ENCODE results near the gene GRID2.

Gene GRID2

DNA sequence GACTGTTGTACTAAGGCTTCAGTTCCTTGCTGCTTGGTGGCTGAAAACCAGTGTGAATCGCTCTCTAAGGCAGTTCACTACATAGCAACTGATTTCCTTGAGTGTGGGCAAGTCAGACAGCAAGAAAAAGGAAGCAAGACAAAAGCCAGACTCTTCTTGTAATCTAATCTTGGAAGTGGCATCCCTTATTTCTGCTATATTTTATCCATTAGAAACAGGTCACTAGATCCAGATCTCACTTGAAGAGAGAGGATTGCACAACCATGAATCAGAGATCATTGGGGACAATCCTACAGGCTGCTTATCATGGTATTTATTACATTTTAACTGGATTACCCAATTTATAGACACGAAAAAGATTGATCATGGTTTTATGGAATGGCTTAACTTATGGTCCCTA is 684.5 kb downstream of the GRID2 start:
- no peak for DNase-seq

DNA sequence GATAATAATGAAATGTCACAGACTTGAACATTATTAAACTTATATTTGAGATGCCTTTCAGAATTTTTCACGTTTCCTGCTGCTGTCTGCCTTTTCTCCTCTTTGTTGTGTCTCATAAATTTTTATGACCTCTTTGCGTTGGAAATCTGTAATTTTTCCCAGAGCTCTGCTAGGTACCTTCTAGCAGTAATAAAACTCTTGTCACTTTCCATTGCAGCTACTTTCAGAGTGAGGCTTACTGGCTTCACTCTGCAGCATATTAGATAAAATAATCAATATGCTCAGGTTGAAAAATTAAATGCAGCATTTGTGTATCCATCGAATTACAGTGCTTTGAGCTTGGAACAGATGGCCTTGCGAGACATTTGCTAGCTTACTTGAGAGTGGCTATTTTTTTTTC is 689.0 kb downstream of the GRID2 start:
- DNase-seq = no peak

DNA sequence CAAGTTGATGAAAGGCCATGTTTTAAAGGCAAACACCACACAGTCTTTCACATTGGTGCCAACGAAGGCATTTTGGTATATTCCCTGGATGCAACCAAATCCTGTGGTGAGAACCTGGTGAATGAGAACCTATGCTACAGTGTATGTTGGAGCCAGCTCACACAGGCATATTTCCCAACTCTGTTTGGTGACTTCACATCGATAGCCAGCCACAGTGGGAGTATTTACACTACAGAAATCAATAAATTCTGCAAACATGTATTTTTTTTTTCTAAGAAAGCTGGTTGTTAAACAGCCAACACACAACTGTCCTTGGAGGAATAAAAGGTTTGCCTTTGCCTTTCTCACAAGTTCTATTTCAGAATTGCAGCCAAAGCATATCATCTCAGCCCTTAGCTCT is 691.0 kb downstream of the GRID2 start:
- DNase-seq = no peak

DNA sequence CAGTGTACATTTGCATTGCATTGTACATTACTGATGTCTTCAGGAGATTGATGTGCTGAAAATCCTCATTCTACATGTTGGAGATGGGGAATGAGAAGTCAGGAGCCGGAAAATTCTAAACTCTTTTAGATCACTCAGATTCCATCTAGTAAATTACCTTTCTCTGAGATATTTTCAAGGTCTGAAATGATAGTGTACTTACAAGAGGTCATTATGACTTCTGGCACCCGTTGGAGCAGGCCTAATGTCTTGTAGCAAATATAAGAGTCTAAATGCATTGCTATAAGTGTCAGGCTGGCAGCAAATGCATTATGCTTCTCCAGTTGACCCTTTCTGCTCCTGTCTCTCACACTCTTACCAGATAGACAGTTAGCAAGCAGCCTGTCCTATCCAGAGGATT is 692.8 kb downstream of the GRID2 start:
- DNase-seq = no peak

DNA sequence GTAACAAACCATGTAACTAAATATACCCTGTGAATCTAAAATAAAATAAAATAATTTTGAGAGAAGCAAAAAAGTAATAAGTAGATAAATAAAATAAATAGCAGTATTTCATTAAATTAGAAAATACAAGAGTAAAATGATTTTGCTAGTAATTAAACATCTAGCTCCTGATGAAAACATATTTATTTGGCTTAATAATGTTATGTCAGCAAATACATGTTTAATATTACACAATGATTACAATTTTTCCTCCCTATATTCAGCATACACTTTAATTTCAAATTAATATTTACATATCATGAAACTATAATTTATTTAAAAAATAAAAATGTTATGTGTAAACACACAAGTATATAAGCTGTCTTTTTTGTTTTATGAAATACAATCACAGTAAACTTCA is 697.1 kb downstream of the GRID2 start:
- no peak for DNase-seq

DNA sequence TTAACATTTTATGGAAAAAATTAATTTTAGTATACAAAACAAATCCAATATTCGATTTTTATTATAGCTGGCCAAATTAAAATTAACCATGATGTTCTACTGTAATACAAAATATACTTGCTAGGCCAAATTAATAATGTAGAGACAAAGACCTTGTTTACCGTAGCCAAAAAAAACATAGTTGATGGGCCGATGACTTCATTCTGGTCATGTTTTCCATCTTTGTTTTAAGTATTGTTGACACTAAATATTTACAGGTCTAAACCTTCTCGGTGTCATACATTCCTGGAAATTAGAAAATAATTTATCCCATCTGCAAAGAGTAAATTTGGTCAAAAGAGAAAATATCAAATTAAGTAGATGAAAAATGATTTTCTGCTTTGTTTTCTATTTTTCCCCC is 698.5 kb downstream of the GRID2 start:
- no peak for DNase-seq

DNA sequence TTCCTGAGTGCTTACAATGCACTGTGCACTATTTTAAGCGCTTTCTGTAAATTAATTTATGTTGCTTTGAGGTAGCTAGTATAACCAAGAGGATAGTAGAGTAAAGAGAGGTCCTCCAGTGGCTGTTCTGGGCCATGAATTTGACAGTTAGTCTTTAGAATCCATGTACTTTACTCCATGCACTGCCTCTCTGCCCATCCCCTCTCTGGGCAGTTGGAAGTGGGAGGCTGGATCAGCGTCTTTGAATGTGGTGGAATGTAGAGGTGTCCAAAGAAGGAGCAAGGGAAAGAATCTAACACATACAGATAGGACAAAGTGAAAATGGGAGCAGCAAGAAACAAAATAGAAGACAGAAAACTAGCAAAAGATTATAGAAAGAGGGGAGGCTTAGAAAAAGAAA is 712.6 kb downstream of the GRID2 start:
- no peak for DNase-seq

DNA sequence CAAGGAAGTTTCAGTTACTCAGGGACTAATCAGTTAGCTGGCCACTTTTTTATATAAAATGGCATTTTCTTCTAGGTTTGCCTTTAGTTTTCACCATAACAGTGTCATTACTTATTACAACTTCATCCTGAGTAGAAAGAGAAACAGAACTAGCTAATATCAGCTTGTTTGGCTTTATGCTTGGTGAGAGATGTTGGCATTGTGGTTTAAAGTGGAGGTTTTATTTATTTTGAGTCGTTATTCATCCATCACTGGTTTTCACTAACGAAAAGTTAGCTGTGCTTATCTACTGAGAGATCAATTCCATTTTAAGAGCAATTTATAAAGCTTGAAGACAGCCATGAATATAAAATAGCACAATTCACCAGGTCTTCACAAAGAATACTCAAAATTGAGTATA is 714.5 kb downstream of the GRID2 start:
- DNase-seq = no peak

DNA sequence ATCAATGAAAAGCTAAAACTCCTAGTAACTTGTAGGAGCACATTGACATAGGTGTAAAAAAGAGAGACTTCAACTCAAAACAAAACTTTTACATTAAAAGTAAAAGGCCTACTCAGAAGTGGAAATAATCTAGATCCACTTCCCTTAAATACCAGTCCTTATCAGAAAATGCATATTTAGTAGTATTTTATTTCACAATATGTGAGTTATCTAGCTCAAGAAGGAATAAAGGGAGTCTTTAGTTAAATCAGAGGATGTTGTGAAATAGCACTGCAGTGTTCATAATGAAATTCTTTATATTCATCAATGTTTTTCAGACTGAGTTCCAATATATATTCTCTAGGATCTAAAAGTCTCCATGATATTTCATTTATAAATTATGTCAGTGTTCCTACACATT is 715.0 kb downstream of the GRID2 start:
- DNase-seq = no peak

DNA sequence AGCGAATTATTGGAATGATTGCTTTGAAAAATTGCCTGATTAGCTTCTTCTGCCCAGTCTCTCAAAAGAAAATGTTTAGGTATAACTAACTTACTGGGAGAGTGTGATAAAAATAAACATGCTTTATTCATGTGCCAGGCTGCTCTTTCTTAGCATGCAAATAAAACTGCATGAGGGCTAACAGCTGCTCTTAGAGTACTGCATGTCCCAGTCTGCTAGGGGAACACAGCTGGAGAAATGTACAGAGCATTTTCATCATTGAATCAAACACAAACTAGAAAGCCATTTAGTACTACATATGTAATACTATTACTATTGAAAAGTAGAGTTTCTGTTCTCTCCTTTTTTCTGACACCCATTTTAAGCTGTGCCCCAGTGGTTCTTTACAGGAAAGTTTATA is 726.0 kb downstream of the GRID2 start:
- DNase-seq = no peak

DNA sequence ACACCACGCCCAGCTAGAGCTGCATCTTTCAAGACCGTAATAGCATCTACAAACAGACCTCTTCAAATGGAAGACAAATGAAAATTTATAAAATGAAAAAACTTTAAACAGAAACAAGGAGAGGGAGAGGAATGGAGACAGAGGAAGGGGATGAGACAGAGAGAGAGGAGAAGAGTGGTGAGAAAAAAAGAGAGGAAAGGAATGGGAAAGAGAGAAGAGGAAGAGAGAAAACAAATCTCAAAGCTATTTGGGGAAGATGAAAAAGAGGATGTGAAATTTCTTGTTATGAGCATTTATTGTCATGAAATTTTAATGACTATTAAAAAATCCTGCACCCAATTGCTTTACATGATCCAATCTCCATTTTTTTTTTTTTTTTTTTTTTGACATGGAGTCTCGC is 726.9 kb downstream of the GRID2 start:
- DNase-seq = no peak

DNA sequence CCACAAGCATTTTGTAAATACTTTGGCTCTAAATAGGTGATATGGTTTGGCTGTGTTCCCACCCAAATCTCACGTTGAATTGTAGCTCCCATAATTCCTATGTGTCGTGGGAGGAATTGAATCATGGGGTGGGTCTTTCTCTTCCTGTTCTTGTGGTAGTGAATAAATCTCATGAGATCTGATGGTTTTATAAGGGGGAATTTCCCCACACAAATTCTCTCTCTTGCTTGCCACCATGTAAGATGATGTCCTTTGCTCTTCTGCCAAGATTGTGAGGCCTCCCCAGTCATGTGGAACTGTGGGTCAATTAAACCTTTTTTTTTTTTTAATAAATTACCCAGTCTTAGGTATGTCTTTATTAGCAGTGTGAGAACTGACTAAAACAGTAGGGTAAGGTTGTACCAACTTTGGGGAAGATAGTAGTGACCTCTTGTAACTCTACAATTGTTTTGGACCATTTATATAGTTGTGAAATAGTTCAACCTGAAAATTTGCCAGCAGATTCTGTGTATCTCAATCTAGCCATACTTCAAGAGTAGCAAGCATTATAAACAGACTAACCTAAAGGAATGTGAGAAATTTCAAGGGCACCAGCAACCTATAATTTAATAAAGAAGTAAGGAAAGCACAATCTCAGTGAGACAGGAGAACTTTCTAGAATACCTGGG is 727.8 kb downstream of the GRID2 start:
- DNase-seq = no peak

DNA sequence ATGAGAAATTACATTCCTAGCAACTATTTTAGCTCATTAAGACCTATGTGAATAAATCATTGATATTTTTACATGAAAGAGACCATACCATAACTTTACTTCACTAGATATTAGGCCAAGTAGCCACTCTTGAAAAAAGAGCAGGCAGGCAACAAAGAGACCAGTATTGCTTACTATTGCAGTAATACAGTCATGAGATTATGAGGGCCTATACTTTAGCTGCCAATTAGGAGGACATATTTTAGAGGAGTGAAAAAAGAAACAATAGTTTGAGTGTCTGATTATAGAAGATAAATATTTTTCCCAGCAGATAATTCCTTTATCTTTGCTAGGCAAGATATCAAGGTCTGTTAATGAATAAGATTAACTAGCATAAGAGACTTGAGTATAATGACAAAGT is 739.0 kb downstream of the GRID2 start:
- DNase-seq = no peak

DNA sequence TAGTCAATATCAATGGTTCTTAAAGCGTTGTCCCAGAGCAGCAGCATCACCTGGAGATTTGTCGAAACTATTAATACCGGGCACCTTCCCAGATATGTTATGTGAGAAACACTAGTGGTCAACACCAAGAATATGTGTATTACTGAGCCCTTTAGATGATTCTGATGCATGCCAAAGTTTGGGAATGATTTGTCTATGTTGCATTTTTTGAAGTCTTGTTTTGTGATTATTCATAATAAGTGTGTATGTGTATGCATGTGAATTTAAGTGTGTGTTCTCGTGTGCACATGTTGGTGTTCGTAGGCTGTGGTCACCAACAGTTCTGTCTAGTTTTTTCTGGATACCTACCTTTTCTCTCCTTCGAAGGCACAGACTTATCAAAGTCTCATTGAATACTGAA is 749.4 kb downstream of the GRID2 start:
- DNase-seq = no peak

DNA sequence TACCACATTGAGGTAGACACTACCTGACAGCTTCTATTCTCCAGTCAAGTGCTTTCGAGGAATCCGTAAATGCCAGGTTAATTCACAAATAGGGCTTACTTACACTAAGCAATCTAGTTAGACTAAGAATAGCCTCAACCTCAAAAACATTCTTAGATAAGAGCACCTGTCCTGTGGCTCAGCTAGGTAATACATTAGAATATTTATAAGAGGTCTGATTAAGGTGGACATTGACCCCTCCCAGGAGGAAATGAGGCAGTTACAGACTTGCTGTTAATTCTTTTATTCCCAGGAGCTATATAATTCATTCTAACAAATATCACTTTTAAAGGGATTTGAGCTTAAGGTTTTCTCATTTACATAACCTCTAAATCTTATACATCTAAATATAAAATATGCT is 758.1 kb downstream of the GRID2 start:
- no peak for DNase-seq

DNA sequence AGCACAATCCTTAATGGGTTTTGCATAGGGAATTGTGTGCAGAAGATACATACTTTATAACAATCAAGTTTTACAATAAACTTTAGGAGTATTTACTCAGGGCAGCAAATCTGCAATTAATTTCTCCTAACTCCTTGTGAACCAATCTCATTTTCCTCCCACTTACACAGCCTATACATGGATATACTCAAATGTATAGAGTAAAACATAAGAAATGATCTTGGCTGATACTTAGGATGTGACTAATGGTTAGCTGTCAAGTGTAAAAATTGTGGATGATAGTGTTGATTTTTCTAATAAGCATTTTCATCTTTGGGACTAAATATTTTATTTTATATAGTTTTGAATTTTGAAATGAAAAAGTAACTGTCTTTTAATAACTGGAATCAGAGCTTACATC is 759.6 kb downstream of the GRID2 start:
- no peak for DNase-seq

DNA sequence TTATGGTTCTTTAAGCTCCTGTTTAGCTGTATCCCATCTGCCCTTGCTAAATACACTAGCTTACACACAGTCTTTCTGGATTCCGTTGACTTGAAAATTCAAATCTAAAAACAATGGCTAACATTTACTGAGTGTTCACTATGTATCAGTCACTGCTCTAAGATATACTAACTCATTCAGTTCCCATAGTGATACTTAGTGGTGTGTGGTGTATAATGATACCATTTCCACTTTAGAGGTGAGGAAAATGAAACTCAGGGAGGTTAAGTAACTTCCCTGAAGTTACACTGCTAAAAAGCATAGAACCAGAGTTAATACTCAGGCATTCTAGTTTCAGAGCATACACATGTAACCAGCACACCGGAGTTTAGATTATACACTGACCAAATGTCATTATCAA is 762.0 kb downstream of the GRID2 start:
- DNase-seq = no peak

DNA sequence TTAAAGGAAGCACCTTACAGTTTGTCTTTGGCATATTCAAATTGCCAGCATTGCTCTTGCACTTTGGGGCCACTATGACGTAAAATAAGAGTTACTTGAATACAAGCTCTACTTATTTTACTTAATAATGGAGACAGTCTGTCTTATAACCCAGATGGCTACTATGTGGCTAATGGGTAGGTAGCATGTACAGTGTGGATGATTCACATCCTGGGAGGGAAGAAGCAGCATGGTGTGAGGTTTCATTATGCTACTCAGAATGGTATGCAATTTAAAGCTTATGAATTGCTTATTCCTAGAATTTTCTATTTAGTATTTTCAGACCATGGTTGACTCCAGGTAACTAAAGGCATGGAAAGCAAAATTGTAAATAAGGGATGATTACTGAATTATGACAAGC is 763.0 kb downstream of the GRID2 start:
- no peak for DNase-seq

DNA sequence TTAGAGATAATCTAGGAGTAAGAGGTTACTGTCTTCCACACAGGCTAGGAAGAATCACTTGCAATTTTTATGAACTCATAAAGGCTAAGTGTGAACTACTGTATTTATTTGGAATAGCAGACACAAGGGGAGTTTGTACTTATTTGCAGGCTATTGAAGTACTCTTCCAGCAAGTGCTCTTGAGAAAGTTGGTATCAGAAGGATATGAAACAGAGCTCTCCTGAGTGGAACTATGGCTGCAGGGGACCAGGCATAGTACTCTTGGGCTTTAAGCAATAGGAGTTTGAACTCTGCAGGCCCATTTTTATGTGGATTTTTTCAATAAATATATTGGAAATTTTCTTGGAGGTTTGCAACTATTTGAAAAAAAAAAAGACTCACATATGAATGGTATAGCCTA is 768.5 kb downstream of the GRID2 start:
- no peak for DNase-seq

DNA sequence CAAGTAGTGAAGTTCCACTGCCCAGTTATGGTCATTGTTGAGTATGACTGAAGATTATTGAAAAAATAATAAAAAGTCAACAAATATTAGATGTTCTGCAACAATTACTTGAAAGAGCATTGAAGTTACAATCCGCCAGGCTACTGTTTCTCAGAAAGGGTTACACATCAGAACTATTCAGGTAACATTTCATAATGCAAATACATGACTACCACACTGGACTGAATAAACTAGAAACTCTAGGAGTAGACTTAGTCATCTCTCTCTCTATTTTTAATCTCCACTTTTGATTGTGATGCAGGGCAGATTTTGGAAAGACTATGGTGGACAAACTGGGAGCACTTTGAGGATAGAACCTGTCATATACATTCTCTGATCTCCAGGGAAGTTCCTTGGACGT is 776.5 kb downstream of the GRID2 start:
- DNase-seq = no peak

DNA sequence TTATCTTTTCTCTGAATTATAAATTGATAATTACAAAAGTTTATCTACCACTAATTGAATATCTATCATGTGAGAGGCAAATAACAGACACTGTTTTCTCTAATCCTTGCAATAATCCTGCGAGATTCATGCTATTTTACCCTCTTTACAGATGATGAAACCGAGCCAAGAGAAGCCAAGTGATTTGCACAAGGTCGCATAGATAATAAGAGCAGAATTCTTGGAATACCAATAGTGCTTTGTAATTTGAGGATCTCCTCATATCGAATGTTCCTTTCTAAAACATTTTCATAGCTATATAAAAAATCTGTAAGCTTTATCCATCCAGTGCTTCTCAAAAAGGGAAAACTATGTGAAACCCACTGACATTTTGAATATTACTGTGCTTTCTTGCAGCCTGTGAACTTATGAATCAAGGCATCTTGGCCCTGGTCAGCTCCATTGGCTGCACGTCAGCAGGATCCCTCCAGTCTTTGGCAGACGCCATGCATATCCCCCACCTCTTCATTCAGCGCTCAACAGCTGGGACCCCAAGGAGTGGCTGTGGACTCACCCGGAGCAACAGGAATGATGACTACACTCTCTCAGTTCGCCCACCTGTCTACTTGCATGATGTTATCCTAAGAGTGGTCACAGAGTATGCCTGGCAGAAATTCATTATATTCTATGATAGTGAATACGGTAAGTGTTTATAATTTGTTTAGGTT is 781.0 kb downstream of the GRID2 start:
- DNase-seq = no peak

DNA sequence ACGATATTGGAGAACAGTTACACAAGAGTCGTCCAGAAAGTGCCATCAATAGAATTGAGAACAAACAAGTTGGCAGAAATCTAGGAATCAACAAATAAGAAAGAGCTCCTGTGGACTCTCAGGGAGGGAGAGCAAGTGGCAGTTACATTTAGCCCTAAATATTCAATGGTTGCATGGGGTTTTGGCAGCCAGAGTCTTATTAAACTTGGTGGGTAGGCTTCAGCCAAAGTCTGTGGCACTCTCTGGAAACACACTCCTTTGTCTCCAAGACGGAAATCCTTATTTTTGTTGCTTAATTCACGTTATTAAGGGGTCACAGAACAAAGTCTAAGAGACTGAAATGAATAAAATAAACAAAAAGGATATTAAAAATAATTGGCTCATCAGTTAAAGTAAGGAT is 782.6 kb downstream of the GRID2 start:
- no peak for DNase-seq

DNA sequence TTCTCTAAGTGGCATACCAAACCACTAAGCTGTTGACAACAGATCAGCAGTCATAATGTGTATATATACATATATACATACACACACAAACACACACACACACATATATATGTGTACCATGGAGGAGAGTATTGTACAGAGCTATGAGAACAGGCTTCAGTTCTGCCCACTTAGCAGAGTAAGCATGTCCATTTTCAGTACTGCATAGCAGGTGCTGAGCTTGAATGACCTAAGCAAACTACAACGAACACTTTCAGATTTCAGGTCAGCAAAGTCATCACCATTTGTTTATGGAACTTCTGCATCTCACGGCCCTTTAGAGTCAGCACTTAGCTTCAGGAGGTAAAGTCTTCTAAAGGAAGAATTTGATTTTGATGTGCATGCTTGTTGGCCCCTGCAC is 789.0 kb downstream of the GRID2 start:
- DNase-seq = no peak

DNA sequence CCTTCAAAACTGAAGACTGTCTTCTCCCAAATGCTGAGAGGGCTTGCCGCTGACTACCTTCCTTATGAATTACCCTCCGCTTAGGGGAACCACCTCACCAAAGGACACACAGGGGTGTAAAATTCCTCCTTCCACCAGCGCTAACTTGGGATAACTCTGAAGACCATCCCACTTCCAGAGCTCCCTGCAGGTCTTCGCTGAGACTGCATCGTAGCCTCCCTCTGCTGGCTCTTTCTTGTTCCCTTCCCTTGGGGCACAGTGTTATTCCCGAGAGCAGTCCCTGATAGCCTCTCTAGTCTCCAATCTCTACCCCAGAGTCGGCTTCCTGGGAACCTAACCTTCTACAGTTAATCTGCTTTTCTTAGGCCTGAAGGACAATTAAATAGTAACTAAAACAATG is 799.3 kb downstream of the GRID2 start:
- DNase-seq = no peak

DNA sequence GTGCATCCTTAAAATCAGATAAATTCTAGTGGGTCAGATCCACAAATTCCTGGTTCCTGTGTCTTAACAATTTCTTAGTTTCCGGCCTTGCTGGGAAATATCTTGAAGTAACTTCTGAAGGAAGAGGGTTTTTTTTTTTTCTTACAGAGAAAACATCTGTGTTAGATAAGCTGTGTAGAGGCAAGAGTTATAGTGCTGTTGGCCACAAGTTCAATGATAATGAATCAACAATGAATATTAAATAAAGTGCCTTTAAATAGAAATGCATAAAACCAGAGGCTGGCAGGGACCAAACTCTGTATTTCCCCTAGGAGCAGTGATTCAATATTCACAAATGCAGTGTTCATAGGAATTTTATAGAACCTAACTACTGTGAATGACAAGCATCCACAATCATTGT is 812.9 kb downstream of the GRID2 start:
- no peak for DNase-seq

Data from activated CD4-positive, alpha-beta T cell treated with anti-CD3 and anti-CD28 coated beads, Interleukin-2, amount 50 U/mL, for 16 hours (primary cell).